CD1c-positive myeloid dendritic cell (primary cell): ENCODE results near the gene GRK3.
"Not testable (repeated sequence)": the region's sequence is repeated elsewhere in the genome, so short reads cannot be mapped to it uniquely, and the experiment has no call there.

Experiments used
- DNase-seq: peaks from one replicate; pipeline ENCODE4 v3.0.0-alpha.2; 2016; ENCODE audit errors: extremely low spot score

The GRK3 gene

GRCh38 chr22:25697978-25698377 is 133.5 kb downstream of the GRK3 start:
- DNase-seq = no peak

- no peak for DNase-seq
Measured at GRCh38 chr22:25698461-25698860, 134.0 kb downstream of the GRK3 start.

GRCh38 chr22:25698978-25699377 is 134.5 kb downstream of the GRK3 start:
- no peak for DNase-seq

GRCh38 chr22:25701056-25701780 is 136.7 kb downstream of the GRK3 start:
- no peak for DNase-seq

GRCh38 chr22:25702040-25702439 is 137.6 kb downstream of the GRK3 start:
- DNase-seq = peak; percentile 15

GRCh38 chr22:25702571-25703167 is 138.2 kb downstream of the GRK3 start:
- DNase-seq = peak; percentile 3

GRCh38 chr22:25704701-25705100 is 140.2 kb downstream of the GRK3 start:
- DNase-seq = no peak

GRCh38 chr22:25706197-25706596 is 141.7 kb downstream of the GRK3 start:
- no peak for DNase-seq

- not testable (repeated sequence) for DNase-seq
Measured at GRCh38 chr22:25708430-25708829, 144.0 kb downstream of the GRK3 start.

GRCh38 chr22:25709758-25710157 is 145.3 kb downstream of the GRK3 start:
- no peak for DNase-seq

- no peak for DNase-seq
Measured at GRCh38 chr22:25710501-25710900, 146.0 kb downstream of the GRK3 start.

- no peak for DNase-seq
Measured at GRCh38 chr22:25711491-25711890, 147.0 kb downstream of the GRK3 start.

GRCh38 chr22:25712661-25713400 is 148.4 kb downstream of the GRK3 start:
- no peak for DNase-seq

- DNase-seq = no peak
Measured at GRCh38 chr22:25714070-25714469, 149.6 kb downstream of the GRK3 start.

GRCh38 chr22:25714739-25715138 is 150.3 kb downstream of the GRK3 start:
- DNase-seq = no peak

- no peak for DNase-seq
Measured at GRCh38 chr22:25716637-25717036, 152.2 kb downstream of the GRK3 start.

GRCh38 chr22:25718135-25718840 is 153.8 kb downstream of the GRK3 start:
- no peak for DNase-seq

- DNase-seq = no peak
Measured at GRCh38 chr22:25722223-25722622, 157.7 kb downstream of the GRK3 start.

GRCh38 chr22:25722626-25723025 is 158.2 kb downstream of the GRK3 start:
- no peak for DNase-seq

- DNase-seq = no peak
Measured at GRCh38 chr22:25726241-25726640, 161.8 kb downstream of the GRK3 start.

GRCh38 chr22:25728071-25728470 is 163.6 kb downstream of the GRK3 start:
- DNase-seq = no peak
